Mammary epithelial cell (primary cell): ENCODE measurements around the gene POLE.

Experiments
- EZH2 ChIP-seq: IDR thresholded peaks from 2 replicates; pipeline ENCODE4 v1.6.1; 2012; ENCODE audit warnings: low read length, inconsistent platforms, borderline replicate concordance
- TF ChIP-seq, protein P1 (sequence below), 2 donors: IDR thresholded peaks in 1 of 2; conservative IDR thresholded peaks in 1 of 2; 2 replicates each; pipeline ENCODE4 v1.5.1; 2011 to 2012; ENCODE audit warnings: inconsistent platforms in 2 of 2, low read length in 2 of 2, mild to moderate bottlenecking in 2 of 2, control low read depth in 1 of 2, low read depth in 1 of 2; ENCODE audit not compliant: insufficient read depth in 1 of 2; ENCODE audit errors: extremely low read depth in 1 of 2

DNA sequence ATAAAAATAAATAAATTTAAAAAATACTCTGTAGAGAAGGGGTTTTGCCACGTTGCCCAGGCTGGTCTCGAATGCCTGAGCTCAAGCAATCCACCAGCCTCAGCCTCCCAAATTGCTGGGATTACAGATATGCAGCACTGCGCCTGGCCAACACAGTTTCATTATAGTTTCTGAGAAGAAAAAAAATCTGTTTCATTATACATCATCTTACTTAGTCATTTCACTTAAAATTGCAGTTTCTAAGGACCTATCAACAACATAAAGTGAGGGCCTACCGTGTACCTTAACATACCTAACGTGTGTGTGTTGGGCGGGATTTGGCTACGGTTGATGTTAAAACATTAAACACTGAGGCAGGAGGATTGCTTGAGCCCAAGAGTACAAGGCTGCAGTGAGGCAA, 40.3 kb downstream of the POLE start:
- TF ChIP-seq, protein P1, sequence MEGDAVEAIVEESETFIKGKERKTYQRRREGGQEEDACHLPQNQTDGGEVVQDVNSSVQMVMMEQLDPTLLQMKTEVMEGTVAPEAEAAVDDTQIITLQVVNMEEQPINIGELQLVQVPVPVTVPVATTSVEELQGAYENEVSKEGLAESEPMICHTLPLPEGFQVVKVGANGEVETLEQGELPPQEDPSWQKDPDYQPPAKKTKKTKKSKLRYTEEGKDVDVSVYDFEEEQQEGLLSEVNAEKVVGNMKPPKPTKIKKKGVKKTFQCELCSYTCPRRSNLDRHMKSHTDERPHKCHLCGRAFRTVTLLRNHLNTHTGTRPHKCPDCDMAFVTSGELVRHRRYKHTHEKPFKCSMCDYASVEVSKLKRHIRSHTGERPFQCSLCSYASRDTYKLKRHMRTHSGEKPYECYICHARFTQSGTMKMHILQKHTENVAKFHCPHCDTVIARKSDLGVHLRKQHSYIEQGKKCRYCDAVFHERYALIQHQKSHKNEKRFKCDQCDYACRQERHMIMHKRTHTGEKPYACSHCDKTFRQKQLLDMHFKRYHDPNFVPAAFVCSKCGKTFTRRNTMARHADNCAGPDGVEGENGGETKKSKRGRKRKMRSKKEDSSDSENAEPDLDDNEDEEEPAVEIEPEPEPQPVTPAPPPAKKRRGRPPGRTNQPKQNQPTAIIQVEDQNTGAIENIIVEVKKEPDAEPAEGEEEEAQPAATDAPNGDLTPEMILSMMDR (conservative IDR thresholded peaks at IDR 0.05 in 1 of 2, IDR thresholded peaks at IDR 0.05 in 1 of 2; ENCODE audit: extremely low read depth in 1 of 2, insufficient read depth in 1 of 2, low read depth in 1 of 2, low read length in 2 of 2) = no peak
- TF ChIP-seq EZH2 = no peak
